PC-3 (cell line): ENCODE data around the gene ABHD2. TPM values are rescaled to one million over a fixed set of nuclear protein-coding genes. Genes with fewer than 3 reads are reported as not detected.

Source experiments
- ATAC-seq: fragments of 200-7000 bp; cut with Tn5 transposase; 2 replicates; pipeline ENCODE4 v1.9.1; 2020; ENCODE audit warnings: mild to moderate bottlenecking, moderate library complexity
- BruUV-seq: library from RNA; stranded (reverse); fragments of 400-500 nt; replicated peaks from 2 replicates; lab custom pipeline; 2021; lab: Mats Ljungman, UMichigan
- CTCF ChIA-PET: fragments of 300-600 bp; sonication (Branson Sonifier 250); formaldehyde crosslinking; loops from one replicate; lab custom pipeline; 2022; ENCODE audit warnings: antibody characterized with exemption; lab: Charles Lee
- POLR2A ChIA-PET: fragments of 300-600 bp; sonication (Branson Sonifier 250); formaldehyde crosslinking; loops from one replicate; lab custom pipeline; 2022; ENCODE audit warnings: antibody characterized with exemption; ENCODE audit not compliant: unreplicated experiment; lab: Charles Lee
- DNase-seq: peaks from one replicate; pipeline ENCODE4 v3.0.0-alpha.2; 2015
- H2AFZ ChIP-seq: fragments of 300-600 bp; sonication (generic); 2 replicates; pipeline ENCODE4 v1.6.0; 2016; ENCODE audit warnings: antibody characterized with exemption, low read length
- H3F3A ChIP-seq: fragments of 300-600 bp; sonication (generic); one replicate; pipeline ENCODE4 v1.6.0; 2017; ENCODE audit warnings: antibody characterized with exemption, low read length, control low read depth, mild to moderate bottlenecking; ENCODE audit not compliant: unreplicated experiment
- H3K27ac ChIP-seq: fragments of 300-600 bp; sonication (generic); 2 replicates; pipeline ENCODE4 v1.5.1; 2016; ENCODE audit warnings: mild to moderate bottlenecking, low read length
- H3K27me3 ChIP-seq: fragments of 300-600 bp; sonication (generic); 2 replicates; pipeline ENCODE4 v1.6.1; 2016; ENCODE audit warnings: low read length, mixed read lengths
- H3K36me3 ChIP-seq: fragments of 300-600 bp; sonication (generic); 2 replicates; pipeline ENCODE4 v1.6.1; 2016; ENCODE audit warnings: low read depth, mixed run types, low read length, mixed read lengths
- H3K4me1 ChIP-seq: fragments of 300-600 bp; sonication (generic); 2 replicates; pipeline ENCODE4 v1.5.1; 2016; ENCODE audit warnings: low read length; ENCODE audit not compliant: insufficient read depth
- H3K4me2 ChIP-seq: fragments of 300-600 bp; sonication (generic); 2 replicates; pipeline ENCODE4 v1.6.0; 2016; ENCODE audit warnings: low read length
- H3K4me3 ChIP-seq: fragments of 300-600 bp; sonication (generic); 2 replicates; pipeline ENCODE4 v1.5.1; 2016; ENCODE audit warnings: mild to moderate bottlenecking, low read length, mixed read lengths
- H3K79me2 ChIP-seq: fragments of 300-600 bp; sonication (generic); 2 replicates; pipeline ENCODE4 v1.6.1; 2017; ENCODE audit warnings: low read length, mixed read lengths
- H3K9ac ChIP-seq: fragments of 300-600 bp; sonication (generic); 2 replicates; pipeline ENCODE4 v1.6.0; 2016; ENCODE audit warnings: mild to moderate bottlenecking, low read length
- H3K9me2 ChIP-seq: fragments of 300-600 bp; sonication (generic); replicated peaks from 2 replicates; pipeline ENCODE4 v1.6.1; 2016; ENCODE audit warnings: mixed run types, low read length, mixed read lengths
- H3K9me3 ChIP-seq: fragments of 300-600 bp; sonication (generic); 2 replicates; pipeline ENCODE4 v1.6.1; 2016; ENCODE audit warnings: low read length, mixed read lengths
- H4K20me1 ChIP-seq: fragments of 300-600 bp; sonication (generic); 2 replicates; pipeline ENCODE4 v1.6.1; 2016; ENCODE audit warnings: low read length, mixed read lengths
- CTCF ChIP-seq: fragments of 300-600 bp; sonication (generic); conservative IDR thresholded peaks from 2 replicates; pipeline ENCODE4 v1.5.1; 2017; ENCODE audit warnings: antibody characterized with exemption, low read depth, mild to moderate bottlenecking, low read length
- EZH2 ChIP-seq: fragments of 300-600 bp; sonication (generic); IDR thresholded peaks from one replicate; pipeline ENCODE4 v1.6.1; 2017; ENCODE audit warnings: antibody characterized with exemption, mild to moderate bottlenecking, low read length; ENCODE audit not compliant: unreplicated experiment
- EZH2phosphoT487 ChIP-seq: fragments of 300-600 bp; sonication (generic); IDR thresholded peaks from 2 replicates; pipeline ENCODE4 v1.6.1; 2018; ENCODE audit warnings: mild to moderate bottlenecking, antibody characterized with exemption, low read length, borderline replicate concordance
- intact Hi-C: fragments of 100-400 bp; cut with micrococcal nuclease; formaldehyde crosslinking; loops from 2 replicates; pipeline ENCODE4 v1.9.0; 2023
- total RNA-seq: library from RNA; depleted of rRNA; stranded (reverse); fragments of >200 nt; gene quantifications from 2 replicates; pipeline ENCODE4 v1.2.3, GENCODE V29; 2014

ABHD2 gene
- total RNA-seq, 1 experiment from 2014 or later, result 34.0 TPM

- Histone ChIP-seq H3F3A (peaks cover 9% of the 10 kb centered on the region), H3K9me2 (no peaks in the 10 kb centered on the region), H4K20me1 (no peaks in the 10 kb centered on the region), H3K79me2 (peaks cover 1% of the 10 kb centered on the region), H3K9ac (no peak overlapping the region), H3K27ac (peak overlapping the region; percentile 63), H2AFZ (no peak overlapping the region), H3K4me1 (peaks cover 59% of the 10 kb centered on the region), H3K4me3 (no peak overlapping the region), H3K9me3 (no peaks in the 10 kb centered on the region), H3K36me3 (peaks cover 14% of the 10 kb centered on the region), H3K4me2 (peak overlapping the region; percentile 50), H3K27me3 (no peaks in the 10 kb centered on the region)
- BruUV-seq, result no TSS peak
- POLR2A ChIA-PET, result no interaction called here
- TF ChIP-seq EZH2 (no peak), CTCF (peak; percentile 32; the same call in 1 of the 2 replicates), EZH2phosphoT487 (no peak)
- ATAC-seq (peak; percentile 76), DNase-seq (peak; percentile 69)
- intact Hi-C loops, result loop anchor here (5.0 kb wide), 1 partner anchor 35 kb away; no protein-coding TSS in a partner anchor
- CTCF ChIA-PET, result no interaction called here
These were observed 38.9 kb downstream of the ABHD2 start for GRCh38 chr15:89127054-89127702.

GRCh38 chr15:89128320-89129122 lies 40.3 kb downstream of the ABHD2 start:
- H3K9ac ChIP-seq, result no peak overlapping the region
- no peak overlapping the region for H3K4me2 ChIP-seq
- no peaks in the 10 kb centered on the region for H3K79me2 ChIP-seq
- no peak for TF ChIP-seq CTCF
- TF ChIP-seq EZH2phosphoT487, result no peak
- TF ChIP-seq EZH2, result no peak
- H3K9me2 ChIP-seq, result no peaks in the 10 kb centered on the region
- no peaks in the 10 kb centered on the region for H4K20me1 ChIP-seq
- peaks cover 46% of the 10 kb centered on the region for H3K4me1 ChIP-seq
- no peaks in the 10 kb centered on the region for H3K27me3 ChIP-seq
- BruUV-seq, result no TSS peak
- ChIA-PET POLR2A (no interaction called here), CTCF (no interaction called here)
- no peak for DNase-seq
- H3K4me3 ChIP-seq, result no peak overlapping the region
- peaks cover 14% of the 10 kb centered on the region for H3K36me3 ChIP-seq
- peaks cover 9% of the 10 kb centered on the region for H3F3A ChIP-seq
- H2AFZ ChIP-seq, result no peak overlapping the region
- no peak for ATAC-seq
- H3K27ac ChIP-seq, result peak overlapping the region; percentile 35
- H3K9me3 ChIP-seq, result no peaks in the 10 kb centered on the region
- intact Hi-C loops, result loop anchor here (2.0 to 5.0 kb wide), 3 partner anchors 36 to 72 kb away; no protein-coding TSS in a partner anchor
